Tibial nerve (tissue), 4 donors: ENCODE results near the gene PPFIBP2. TPM values are rescaled to one million over a fixed set of nuclear protein-coding genes. Genes with fewer than 3 reads are reported as not detected.

Source experiments
- DNase-seq, 2 donors: peaks; one replicate each; pipeline ENCODE4 v3.0.0-alpha.2; 2019; ENCODE audit warnings: low spot score in 2 of 2
- H3K27ac ChIP-seq, 4 donors: fragments of 200-600 bp; sonication (generic) in 3 of 4; one replicate each; pipeline ENCODE4 v1.5.1; 2017 to 2019; ENCODE audit warnings: mild to moderate bottlenecking in 1 of 4
- H3K27me3 ChIP-seq, 2 donors: fragments of 200-600 bp; sonication (generic) in 1 of 2; one replicate each; pipeline versions ENCODE4 v1.5.1 to v1.6.0; 2017 to 2019
- H3K36me3 ChIP-seq, 3 donors: fragments of 200-600 bp; sonication (generic); one replicate each; pipeline ENCODE4 v1.5.1; 2018 to 2019
- H3K4me1 ChIP-seq, 4 donors: fragments of 200-600 bp; sonication (generic) in 3 of 4; one replicate each; pipeline ENCODE4 v1.5.1; 2017 to 2019
- H3K4me3 ChIP-seq, 4 donors: fragments of 200-600 bp; sonication (generic) in 3 of 4; one replicate each; pipeline ENCODE4 v1.5.1; 2017 to 2019; ENCODE audit warnings: mild to moderate bottlenecking in 1 of 4, moderate library complexity in 1 of 4
- H3K9me3 ChIP-seq, 4 donors: fragments of 200-600 bp; sonication (generic) in 3 of 4; one replicate each; pipeline ENCODE4 v1.5.1; 2017 to 2019
- EP300 ChIP-seq, 2 donors: sonication (generic); formaldehyde crosslinking; IDR thresholded peaks; one replicate each; pipeline ENCODE4 v1.6.1; 2017; ENCODE audit warnings: antibody characterized with exemption in 2 of 2, mild to moderate bottlenecking in 1 of 2
- POLR2A ChIP-seq, 2 donors: fragments of 450-650 bp; IDR thresholded peaks; one replicate each; pipeline ENCODE4 v1.6.1; 2017; ENCODE audit warnings: antibody characterized with exemption in 2 of 2, mild to moderate bottlenecking in 2 of 2, moderate library complexity in 2 of 2
- WGBS, 2 donors: methylation state at CpG; one replicate each; pipeline ENCODE4 v1.1.5; 2018; 5-methylcytosine and 5-hydroxymethylcytosine counted together
- total RNA-seq, 4 donors: library from RNA; depleted of rRNA; stranded (reverse); fragments of >200 nt; gene quantifications; one replicate each; pipeline ENCODE4 v1.1.0, GENCODE V29; 2016
- TF ChIP-seq, protein P1 (sequence below), 5 experiments: fragments of 200-600 bp in 3 of 5; fragments of 450-650 bp in 2 of 5; sonication (generic) in 3 of 5; IDR thresholded peaks; one replicate each; pipeline ENCODE4 v1.5.1; 2016 to 2019; ENCODE audit warnings: antibody characterized with exemption in 5 of 5, mild to moderate bottlenecking in 3 of 5, moderate library complexity in 2 of 5

PPFIBP2 gene
- total RNA-seq, 4 donors from 2014 or later = 19.8 to 110 (median 29.2) TPM

DNA sequence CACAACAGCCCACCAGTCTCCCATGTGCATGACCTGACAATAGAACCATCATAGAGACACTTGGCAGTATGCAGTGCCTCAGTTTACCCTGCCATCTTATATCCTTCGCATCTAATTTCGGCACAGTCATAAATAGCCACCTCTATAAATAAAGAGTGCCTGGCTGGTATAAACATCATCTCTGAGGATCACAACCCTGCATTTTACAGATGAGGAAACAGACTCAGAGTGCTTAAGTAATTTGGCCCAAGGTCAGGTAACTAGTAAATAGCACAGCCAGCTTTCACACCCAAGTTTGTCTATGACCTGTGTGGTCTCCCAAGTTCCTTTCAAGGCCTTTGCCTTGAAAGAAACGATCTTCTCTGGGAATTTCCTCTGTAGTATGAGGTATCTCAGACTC is 114.9 kb downstream of the PPFIBP2 start:
- no peak for DNase-seq
- no peak for TF ChIP-seq POLR2A (IDR thresholded peaks at IDR 0.05)
- peaks cover 0 to 5% (median 0%) of the 10 kb centered on the region in 4 donors for H3K4me1 ChIP-seq
- H3K4me3 ChIP-seq = no peak overlapping the region
- peaks cover 0 to 96% (median 13%) of the 10 kb centered on the region in 3 donors for H3K36me3 ChIP-seq
- H3K27ac ChIP-seq = no peak overlapping the region
- H3K27me3 ChIP-seq = no peaks in the 10 kb centered on the region
- 69 to 79% methylated on average over 3 of the region's 3 CpGs for WGBS, 2 donors
- no peaks in the 10 kb centered on the region for H3K9me3 ChIP-seq

DNA sequence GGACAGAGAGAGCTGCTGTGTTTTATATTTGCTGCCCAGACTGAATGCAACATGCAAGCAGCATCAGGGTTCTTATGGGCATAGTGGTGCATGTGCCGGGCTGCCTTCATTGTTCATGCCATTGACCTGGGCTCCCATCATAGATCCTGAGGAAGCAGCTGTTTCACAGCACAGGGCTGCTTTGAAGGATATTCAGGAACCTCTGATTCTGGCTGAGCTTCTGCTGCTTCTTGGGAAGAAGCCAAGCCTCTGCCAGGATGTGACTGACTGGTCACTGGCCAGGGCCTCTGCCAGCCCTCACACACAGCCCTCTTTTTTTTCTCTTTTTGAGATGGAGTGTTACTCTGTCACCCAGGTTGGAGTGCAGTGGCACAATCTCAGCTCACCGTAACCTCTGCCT is 116.2 kb downstream of the PPFIBP2 start:
- no peaks in the 10 kb centered on the region for H3K27me3 ChIP-seq
- TF ChIP-seq, protein P1, sequence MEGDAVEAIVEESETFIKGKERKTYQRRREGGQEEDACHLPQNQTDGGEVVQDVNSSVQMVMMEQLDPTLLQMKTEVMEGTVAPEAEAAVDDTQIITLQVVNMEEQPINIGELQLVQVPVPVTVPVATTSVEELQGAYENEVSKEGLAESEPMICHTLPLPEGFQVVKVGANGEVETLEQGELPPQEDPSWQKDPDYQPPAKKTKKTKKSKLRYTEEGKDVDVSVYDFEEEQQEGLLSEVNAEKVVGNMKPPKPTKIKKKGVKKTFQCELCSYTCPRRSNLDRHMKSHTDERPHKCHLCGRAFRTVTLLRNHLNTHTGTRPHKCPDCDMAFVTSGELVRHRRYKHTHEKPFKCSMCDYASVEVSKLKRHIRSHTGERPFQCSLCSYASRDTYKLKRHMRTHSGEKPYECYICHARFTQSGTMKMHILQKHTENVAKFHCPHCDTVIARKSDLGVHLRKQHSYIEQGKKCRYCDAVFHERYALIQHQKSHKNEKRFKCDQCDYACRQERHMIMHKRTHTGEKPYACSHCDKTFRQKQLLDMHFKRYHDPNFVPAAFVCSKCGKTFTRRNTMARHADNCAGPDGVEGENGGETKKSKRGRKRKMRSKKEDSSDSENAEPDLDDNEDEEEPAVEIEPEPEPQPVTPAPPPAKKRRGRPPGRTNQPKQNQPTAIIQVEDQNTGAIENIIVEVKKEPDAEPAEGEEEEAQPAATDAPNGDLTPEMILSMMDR (IDR thresholded peaks at IDR 0.05) = no peak
- TF ChIP-seq POLR2A (IDR thresholded peaks at IDR 0.05) = no peak
- no peak for TF ChIP-seq EP300 (IDR thresholded peaks at IDR 0.05)
- H3K36me3 ChIP-seq = peaks cover 0 to 97% (median 13%) of the 10 kb centered on the region in 3 donors
- peak overlapping the region in 2 of 4 donors; percentile 13 to 52 for H3K27ac ChIP-seq
- H3K4me3 ChIP-seq = no peak overlapping the region
- no peak for DNase-seq
- no peaks in the 10 kb centered on the region for H3K9me3 ChIP-seq
- 68 to 94% methylated on average over 2 of the region's 2 CpGs for WGBS, 2 donors
- H3K4me1 ChIP-seq = peaks cover 0 to 5% (median 0%) of the 10 kb centered on the region in 4 donors

DNA sequence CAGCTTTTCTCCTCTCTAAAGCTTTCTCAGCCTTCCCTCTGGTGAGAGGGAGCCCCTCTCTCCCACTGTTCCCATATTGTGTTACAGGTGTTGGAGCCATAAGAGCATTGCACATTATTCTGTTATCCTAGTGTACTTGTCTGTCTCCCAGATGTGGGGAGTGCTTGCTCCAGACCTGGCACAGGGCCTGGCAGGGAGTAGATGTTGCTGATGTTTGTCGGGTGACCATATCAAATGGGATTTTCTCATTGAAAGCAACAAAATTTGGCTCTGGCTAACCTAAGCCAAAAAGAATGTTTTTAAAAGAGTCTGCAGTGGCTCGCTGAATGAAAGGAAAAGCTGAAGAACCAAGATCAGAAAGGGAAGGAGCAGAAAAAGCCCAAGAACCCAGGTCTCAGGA is 118.4 kb downstream of the PPFIBP2 start:
- WGBS, 2 donors = 88 to 89% methylated on average over 2 of the region's 2 CpGs
- TF ChIP-seq EP300 (IDR thresholded peaks at IDR 0.05) (no peak), POLR2A (IDR thresholded peaks at IDR 0.05) (no peak)
- TF ChIP-seq, protein P1 (IDR thresholded peaks at IDR 0.05) = no peak

DNA sequence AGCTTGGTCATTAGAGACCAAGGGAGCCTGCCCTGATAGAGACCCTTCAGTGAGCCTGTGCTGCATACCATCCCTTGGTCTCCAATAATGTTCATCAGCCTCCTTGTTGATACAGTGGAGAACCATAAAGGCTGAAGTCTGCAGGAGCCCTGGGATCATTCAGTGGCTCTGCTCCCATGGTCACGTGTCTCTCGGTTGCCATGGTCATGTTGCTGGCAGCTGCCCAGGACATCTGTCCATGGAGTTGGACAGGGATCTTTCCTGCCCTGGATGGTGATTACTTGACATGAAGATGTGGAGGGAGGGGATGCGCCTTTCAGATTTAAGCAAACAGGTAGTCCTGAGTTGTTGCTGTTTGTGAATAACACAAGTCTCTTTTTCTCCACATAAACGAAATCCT is 121.3 kb downstream of the PPFIBP2 start:
- Histone ChIP-seq H3K9me3 (no peaks in the 10 kb centered on the region), H3K27me3 (no peaks in the 10 kb centered on the region), H3K4me3 (no peak overlapping the region), H3K27ac (no peak overlapping the region), H3K36me3 (peaks cover 0 to 91% (median 24%) of the 10 kb centered on the region in 3 donors), H3K4me1 (peaks cover 0 to 9% (median 0%) of the 10 kb centered on the region in 4 donors)
- TF ChIP-seq, protein P1 (IDR thresholded peaks at IDR 0.05) = no peak
- TF ChIP-seq POLR2A (IDR thresholded peaks at IDR 0.05) (no peak), EP300 (IDR thresholded peaks at IDR 0.05) (no peak)
- WGBS, 2 donors = 76 to 81% methylated on average over 4 of the region's 4 CpGs
- no peak for DNase-seq

More for the DNA sequence above, 118.4 kb downstream of the PPFIBP2 start:
- Histone ChIP-seq H3K36me3 (peaks cover 0 to 96% (median 14%) of the 10 kb centered on the region in 3 donors), H3K4me3 (no peak overlapping the region), H3K27ac (no peak overlapping the region), H3K9me3 (no peaks in the 10 kb centered on the region), H3K4me1 (peaks cover 0 to 5% (median 0%) of the 10 kb centered on the region in 4 donors), H3K27me3 (no peaks in the 10 kb centered on the region)
- no peak for DNase-seq

DNA sequence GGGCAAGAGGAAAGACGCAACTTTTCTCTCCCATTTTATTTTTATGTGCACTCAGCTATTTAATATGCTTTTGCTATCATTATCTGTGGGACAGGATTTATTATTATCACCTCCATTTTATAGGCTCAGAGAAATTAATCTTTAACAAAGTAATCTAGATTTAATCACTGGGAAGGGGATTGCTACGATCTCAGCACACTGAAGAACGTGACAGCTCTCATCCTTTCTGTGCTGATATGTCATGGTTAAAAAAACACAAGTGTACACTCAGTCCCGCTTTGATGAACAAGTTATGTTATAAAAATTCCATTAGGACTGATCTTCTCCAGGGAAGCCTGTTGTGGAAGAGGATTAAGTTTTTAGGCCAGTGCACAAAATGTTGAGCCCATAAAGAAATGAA is 121.9 kb downstream of the PPFIBP2 start:
- no peaks in the 10 kb centered on the region for H3K27me3 ChIP-seq
- DNase-seq = no peak
- no peaks in the 10 kb centered on the region for H3K9me3 ChIP-seq
- no peak overlapping the region for H3K4me3 ChIP-seq
- TF ChIP-seq POLR2A (IDR thresholded peaks at IDR 0.05) (no peak), EP300 (IDR thresholded peaks at IDR 0.05) (no peak)
- TF ChIP-seq, protein P1 (IDR thresholded peaks at IDR 0.05) = no peak
- H3K27ac ChIP-seq = no peak overlapping the region
- H3K4me1 ChIP-seq = peaks cover 0 to 8% (median 0%) of the 10 kb centered on the region in 4 donors
- H3K36me3 ChIP-seq = peaks cover 0 to 91% (median 24%) of the 10 kb centered on the region in 3 donors
- WGBS, 2 donors = 93 to 97% methylated on average over 4 of the region's 4 CpGs
